HG03108 (cell line): ENCODE measurements around the gene KRTAP10-12.

ENCODE experiments used
- ATAC-seq: cut with Tn5 transposase; IDR thresholded peaks from one replicate; pipeline ENCODE4 v1.9.1; 2021; ENCODE audit warnings: moderate library complexity; ENCODE audit not compliant: unreplicated experiment

Gene KRTAP10-12

DNA sequence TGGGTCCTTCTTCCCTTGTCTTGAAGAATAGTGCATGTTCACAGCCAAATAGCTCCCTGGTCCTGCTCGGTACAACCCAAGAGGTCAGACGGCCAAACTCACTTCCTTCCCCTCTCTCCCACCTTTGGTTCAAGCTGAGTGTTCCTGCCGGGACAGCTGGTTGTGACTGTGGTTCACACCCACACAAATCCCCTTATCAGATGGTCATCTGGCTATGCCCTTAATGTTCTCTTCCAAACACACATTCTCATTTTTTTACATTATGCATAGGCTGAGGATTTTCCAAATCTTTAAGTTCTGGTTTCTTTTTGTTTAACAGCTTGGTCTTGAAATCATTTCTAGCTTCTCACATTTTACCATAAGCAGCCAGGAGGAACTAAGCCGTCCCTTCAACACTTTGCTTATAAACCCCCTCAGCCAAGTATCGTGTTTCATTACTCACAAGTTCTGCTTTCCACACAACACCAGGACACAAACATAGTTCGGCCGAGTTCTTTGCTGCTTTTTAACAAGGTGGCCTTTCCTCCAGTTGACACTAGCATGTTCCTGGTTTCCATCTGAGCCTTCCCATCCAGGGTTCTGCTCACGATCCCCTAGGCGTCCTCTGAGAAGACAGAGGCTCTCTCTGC is 34.1 kb downstream of the KRTAP10-12 start:
- ATAC-seq: no peak

GRCh38 chr21:44732263-44732662 is 35.3 kb downstream of the KRTAP10-12 start:
- no peak for ATAC-seq

- no peak for ATAC-seq
Measured at GRCh38 chr21:44732956-44733355, 36.0 kb downstream of the KRTAP10-12 start.

DNA sequence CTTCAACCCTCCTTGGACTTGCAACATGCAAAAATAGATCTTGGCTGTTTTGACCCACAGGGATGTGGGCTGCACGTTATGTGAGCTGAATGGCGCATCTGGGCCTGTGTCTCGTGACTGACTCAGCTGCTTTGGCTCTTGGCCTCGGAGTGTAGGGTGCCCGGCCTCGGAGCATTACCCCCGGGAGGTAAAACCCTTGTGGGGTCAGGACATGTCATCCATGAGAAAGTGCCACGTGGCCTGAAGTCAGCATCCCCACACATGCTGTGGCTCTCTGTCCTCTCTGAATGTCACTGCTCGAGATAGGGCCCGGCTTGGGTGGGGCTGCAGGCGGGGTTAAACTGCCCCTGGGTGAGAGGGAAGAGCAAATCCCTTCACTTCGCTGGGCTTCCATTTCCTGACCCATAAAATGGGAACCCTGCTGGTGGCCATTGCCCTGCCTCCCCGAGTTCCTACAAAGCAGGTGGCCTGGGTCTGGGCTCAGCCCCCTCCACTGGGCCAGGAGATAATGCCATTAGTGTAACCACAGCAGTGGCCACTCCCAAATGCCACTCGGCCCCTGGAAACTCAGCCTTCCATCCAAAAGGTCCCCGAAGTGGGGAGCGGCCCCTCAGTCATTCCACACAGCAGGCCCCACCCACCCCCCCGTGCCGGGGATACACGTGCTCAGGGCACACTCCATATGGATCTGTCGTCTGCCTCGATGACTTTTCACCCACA is 37.2 kb downstream of the KRTAP10-12 start:
- ATAC-seq: no peak

- ATAC-seq: no peak
Measured at GRCh38 chr21:44734841-44735240, 37.9 kb downstream of the KRTAP10-12 start.

DNA sequence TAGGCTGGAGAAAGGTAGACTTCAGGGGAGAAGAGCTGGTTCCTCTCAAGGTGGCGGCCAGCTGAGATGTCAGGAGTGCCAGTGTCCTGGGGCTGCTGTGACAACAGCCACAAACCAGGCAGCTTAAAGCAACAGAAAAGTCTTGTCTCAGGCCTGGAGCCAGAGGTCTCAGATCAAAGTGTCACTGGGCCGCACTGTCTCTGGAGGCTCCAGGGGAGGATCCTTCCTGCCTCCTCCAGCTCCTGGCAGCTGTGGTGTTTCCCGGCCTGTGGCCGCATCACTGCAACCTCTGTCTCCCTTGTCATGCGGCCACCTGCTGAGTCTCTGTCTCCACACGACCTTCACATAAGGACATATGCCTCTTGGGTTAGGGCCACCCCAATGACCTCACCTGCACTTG is 38.8 kb downstream of the KRTAP10-12 start:
- no peak for ATAC-seq

- no peak for ATAC-seq
Measured at GRCh38 chr21:44736291-44737004, 39.5 kb downstream of the KRTAP10-12 start.

- no peak for ATAC-seq
Measured at GRCh38 chr21:44737706-44738354, 40.9 kb downstream of the KRTAP10-12 start.

DNA sequence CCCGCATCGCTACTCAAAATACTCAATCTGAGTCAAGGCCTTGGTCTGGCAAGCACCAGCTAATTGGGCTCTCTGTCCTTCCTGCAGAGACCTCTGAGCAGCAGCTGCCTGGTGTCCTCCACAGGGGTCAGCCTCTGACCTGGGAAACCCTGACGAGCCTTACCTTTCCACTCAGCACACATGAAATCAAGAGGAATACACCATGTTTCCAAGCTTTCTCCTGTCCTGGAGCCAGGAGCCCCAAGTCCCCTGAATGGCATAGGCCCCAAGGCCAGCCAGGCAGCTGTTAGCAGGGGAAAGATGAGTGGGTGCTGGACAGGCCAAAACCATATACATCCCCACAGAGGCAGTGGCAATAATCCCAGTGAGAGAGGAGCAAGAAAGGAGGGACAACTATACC is 41.6 kb downstream of the KRTAP10-12 start:
- ATAC-seq: no peak

DNA sequence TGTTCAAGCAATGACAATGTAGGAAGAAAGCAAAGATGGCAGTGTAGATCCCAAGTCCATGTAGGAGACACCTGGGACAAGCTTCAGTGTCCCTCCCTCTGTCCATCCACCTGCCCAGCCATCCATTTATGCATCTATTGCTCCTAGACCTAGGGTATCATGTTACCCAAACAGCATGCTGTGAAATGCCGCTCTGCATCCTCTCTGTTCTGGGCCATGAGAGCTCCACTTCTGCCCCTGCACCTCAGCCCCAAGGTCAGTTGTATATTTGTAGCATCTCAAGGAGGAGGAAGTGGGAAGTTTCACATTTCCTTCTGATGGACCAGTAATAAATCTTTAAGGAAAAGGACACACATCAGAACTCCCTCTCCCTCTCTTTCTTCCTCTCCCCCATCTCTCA is 42.3 kb downstream of the KRTAP10-12 start:
- ATAC-seq: no peak

DNA sequence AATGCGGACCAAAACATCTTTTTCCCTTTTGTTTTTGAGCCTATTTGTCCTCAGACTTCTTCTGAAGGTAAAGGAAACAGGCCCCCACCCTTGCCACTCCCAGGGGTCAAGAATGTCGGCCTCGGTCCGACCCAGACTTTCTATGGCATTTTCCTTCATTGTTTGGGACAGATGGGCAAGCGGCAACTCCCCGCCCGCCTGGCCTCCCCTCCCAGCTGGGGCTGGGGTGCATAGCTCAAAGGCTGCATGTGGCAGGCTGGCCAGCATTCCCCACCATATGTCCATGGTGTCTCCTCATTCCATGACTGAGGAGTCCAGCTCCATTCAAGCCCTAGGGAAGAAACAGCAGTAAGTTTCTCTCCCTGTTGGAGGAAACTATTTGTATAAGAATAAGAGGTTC is 43.8 kb downstream of the KRTAP10-12 start:
- ATAC-seq: no peak

DNA sequence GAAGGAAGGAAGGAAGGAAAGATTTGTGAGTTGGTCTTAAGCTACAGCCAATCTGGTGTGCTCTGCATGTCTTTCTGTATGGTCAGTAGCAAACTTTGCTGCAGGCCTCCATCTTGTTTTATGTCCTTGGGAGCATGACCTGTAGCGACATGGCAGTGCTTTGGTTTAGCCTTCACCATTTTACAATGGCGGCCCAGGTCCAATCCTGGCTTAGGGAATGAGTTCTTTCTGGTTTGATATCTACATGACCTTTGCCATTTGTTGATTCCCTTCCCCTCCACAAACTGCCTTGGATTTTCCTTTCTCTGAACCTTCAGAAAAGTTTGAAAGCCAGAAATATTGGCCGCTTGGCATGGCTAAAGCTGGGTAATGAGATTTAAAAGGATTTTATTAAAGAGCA is 44.9 kb downstream of the KRTAP10-12 start:
- no peak for ATAC-seq

DNA sequence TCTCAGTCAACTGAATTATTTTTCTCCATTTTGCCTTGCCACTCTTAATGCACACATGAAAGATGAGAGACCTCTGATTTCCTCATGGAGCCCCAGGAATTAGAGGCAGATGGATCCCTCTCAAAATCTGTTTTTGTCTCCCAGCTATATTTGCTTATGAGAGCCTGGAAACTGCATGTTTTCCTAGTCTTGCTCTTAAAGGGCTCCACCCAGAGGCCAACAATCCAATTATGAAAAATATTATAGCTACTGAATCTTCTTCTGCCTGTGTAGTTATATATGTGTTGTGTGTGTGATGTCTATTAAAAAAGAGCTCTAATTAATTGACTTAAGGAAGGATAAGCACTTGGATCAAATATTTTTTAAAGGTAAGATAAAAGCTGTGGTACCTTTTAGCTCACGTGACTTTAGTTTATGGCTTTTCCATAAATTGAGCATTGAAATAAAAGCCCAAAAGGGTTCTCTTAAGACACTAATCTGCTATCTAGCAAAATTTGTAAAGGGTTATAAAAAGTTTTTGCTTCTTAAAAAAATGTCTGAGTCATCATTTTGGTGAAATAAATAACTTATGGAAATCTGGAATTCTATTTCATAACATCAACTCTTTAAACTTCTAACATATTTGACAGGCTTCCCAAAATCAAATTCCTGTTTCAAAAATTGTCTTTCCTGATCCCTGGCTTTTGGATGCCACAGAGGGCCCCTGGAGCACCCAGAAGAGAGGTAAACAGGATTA is 45.6 kb downstream of the KRTAP10-12 start:
- ATAC-seq: no peak
